Measurements from ENCODE around the gene VTCN1.

DNA sequence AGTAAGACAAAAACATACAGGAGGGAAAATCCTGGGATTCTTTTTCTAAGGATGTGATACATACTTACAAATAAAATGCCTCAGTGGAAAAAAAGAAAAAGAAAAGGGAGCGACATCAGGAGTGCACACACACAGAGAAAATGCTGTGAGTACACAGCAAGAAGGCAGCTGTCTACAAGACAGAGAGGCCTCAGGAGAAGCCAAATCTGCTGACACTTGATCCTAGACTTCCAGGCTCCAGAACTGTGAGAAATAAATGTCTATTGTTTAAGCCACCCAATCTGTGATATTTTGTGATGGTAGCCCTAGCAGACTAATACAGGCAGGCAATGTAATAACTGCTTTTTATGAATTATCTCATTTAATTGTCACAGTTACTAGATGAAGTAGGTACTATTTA, 72.2 kb downstream of the VTCN1 start:
- TF ChIP-seq, protein P1, sequence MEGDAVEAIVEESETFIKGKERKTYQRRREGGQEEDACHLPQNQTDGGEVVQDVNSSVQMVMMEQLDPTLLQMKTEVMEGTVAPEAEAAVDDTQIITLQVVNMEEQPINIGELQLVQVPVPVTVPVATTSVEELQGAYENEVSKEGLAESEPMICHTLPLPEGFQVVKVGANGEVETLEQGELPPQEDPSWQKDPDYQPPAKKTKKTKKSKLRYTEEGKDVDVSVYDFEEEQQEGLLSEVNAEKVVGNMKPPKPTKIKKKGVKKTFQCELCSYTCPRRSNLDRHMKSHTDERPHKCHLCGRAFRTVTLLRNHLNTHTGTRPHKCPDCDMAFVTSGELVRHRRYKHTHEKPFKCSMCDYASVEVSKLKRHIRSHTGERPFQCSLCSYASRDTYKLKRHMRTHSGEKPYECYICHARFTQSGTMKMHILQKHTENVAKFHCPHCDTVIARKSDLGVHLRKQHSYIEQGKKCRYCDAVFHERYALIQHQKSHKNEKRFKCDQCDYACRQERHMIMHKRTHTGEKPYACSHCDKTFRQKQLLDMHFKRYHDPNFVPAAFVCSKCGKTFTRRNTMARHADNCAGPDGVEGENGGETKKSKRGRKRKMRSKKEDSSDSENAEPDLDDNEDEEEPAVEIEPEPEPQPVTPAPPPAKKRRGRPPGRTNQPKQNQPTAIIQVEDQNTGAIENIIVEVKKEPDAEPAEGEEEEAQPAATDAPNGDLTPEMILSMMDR (IDR thresholded peaks at IDR 0.05) = no peak
- TF ChIP-seq POLR2A (IDR thresholded peaks at IDR 0.05; ENCODE audit: low read depth) = no peak
